ENCODE measurements around the gene DR1.

DNA sequence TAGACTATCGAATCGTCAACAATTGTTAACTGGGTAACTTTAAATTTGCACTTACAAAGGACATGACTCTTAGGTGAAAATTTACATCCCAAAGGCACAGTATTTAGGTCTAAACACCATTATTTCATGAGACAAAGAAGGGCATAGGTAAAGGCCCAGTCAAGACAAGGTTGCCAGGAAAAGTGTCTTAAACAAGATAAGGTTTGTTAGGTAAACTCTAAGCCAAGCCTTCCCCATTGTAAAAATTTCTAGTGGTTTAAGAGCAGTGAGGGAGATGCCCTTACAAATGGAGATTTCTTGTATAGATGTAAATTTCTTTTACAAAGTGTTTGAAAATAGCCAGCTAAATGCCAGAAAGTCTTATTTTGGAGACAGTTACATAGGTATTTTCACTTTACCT lies 65.3 kb downstream of the DR1 start:
- TF ChIP-seq POLR2A (IDR thresholded peaks at IDR 0.05): no peak
- TF ChIP-seq CTCF (IDR thresholded peaks at IDR 0.05 in 4 of 5, conservative IDR thresholded peaks at IDR 0.05 in 1 of 5): no peak

Measured in gastrocnemius medialis (tissue), 4 donors.